Measurements from ENCODE around the gene PSMA6. TPM values are rescaled to one million over a fixed set of nuclear protein-coding genes. Genes with fewer than 3 reads are reported as not detected.

PSMA6 gene
- total RNA-seq, 1 donor from 2014 or later = 225 TPM

DNA sequence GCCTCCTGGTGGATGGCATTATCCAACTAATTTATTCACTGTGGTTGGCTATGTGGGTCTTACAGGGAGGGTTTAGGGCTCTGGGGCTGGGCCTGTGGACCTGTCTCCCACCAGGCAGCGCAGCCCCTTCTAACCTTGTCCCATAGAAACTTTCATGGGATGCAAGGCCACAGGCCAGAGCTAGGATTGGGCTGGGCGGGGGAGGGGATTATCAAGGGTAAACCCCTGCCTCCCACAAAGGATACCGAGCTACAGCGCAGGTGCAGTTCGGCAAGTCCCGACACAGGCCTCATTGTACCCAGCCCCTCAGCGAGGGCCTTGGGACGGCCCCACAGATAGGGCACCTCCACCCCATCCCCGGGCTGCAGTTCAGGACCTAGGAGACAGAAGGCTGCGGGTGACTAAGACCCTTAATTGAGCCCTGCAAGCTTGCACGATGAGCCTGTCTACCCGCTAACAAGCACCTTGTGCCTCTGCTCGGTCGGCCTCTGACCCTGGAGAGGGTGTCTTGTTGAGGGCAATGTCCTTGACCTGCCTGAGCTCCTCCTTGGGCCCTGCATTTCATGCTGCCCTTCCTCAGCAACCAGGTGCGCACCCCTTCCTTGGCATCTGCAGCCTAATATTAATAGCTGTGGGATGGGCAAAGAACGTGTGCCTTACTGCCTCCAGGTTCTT lies 46.7 kb downstream of the PSMA6 start:
- FAIRE-seq (no peak), DNase-seq (ENCODE audit: low read depth) (no peak)
- Histone ChIP-seq H3K79me2 (ENCODE audit: insufficient read depth, low read length) (no peaks in the 10 kb centered on the region), H3K4me1 (ENCODE audit: insufficient read depth, low read length) (peaks cover 16% of the 10 kb centered on the region), H4K20me1 (ENCODE audit: insufficient read depth, low read length) (no peaks in the 10 kb centered on the region), H3K4me3 (ENCODE audit: insufficient read depth, low read depth, low read length) (no peak overlapping the region), H3K4me2 (ENCODE audit: low read length) (no peak overlapping the region), H3K27ac (ENCODE audit: low read depth, low read length) (no peak overlapping the region), H3K36me3 (ENCODE audit: insufficient read depth, low read length) (no peaks in the 10 kb centered on the region), H2AFZ (ENCODE audit: low read depth, low read length) (no peak overlapping the region), H3K9me3 (ENCODE audit: insufficient read depth, low read depth, low read length) (no peaks in the 10 kb centered on the region), H3K27me3 (ENCODE audit: insufficient read depth, low read length) (no peaks in the 10 kb centered on the region), H3K9ac (ENCODE audit: low read length) (no peak overlapping the region)
- TF ChIP-seq EZH2 (IDR thresholded peaks at IDR 0.05; ENCODE audit: insufficient read depth, low read length) = no peak
- TF ChIP-seq, protein P1, sequence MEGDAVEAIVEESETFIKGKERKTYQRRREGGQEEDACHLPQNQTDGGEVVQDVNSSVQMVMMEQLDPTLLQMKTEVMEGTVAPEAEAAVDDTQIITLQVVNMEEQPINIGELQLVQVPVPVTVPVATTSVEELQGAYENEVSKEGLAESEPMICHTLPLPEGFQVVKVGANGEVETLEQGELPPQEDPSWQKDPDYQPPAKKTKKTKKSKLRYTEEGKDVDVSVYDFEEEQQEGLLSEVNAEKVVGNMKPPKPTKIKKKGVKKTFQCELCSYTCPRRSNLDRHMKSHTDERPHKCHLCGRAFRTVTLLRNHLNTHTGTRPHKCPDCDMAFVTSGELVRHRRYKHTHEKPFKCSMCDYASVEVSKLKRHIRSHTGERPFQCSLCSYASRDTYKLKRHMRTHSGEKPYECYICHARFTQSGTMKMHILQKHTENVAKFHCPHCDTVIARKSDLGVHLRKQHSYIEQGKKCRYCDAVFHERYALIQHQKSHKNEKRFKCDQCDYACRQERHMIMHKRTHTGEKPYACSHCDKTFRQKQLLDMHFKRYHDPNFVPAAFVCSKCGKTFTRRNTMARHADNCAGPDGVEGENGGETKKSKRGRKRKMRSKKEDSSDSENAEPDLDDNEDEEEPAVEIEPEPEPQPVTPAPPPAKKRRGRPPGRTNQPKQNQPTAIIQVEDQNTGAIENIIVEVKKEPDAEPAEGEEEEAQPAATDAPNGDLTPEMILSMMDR (IDR thresholded peaks at IDR 0.05; ENCODE audit: insufficient read depth, low read depth, low read length) = no peak
- Mint-ChIP-seq H3K9me3 (ENCODE audit: unreplicated experiment) (no peaks in the 10 kb centered on the region), H3K4me1 (ENCODE audit: low read depth, unreplicated experiment) (peaks cover 15% of the 10 kb centered on the region), H3K36me3 (ENCODE audit: low read depth, unreplicated experiment) (no peaks in the 10 kb centered on the region), H3K27ac (ENCODE audit: unreplicated experiment) (no peak overlapping the region), H3K27me3 (ENCODE audit: low read depth, unreplicated experiment) (no peaks in the 10 kb centered on the region), H3K4me3 (ENCODE audit: unreplicated experiment) (no peak overlapping the region)

DNA sequence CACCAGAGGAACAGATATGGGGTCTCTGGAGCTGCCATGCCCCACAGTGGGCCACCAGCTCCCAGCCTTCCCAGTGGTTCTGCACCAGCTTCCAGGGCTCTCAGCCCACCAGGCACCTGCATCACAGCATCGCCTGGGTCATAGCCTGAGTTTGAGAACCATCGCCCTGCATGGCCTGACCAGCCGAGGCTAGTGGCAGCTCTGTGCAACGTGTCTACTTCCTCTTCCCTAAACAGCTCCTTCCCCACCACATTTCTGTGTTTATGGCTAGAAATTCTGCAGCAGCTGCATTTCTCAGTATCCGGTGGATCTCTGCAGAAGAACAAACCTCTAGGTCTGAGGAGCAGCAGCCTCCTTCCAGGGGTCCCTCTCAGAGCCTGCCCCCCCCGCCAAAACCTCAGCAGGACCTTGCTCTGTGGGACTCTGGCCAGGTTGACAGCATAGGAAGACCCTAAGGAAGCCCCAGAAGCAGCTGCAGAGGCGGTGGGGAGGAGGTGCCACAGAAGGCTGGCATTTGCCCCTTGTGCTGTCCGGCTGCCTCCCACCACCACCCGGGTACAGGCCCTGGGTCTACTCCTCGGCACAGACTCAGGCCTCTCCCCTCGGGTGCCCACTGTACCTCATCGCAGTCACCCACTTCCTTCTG lies 47.7 kb downstream of the PSMA6 start:
- H3K36me3 Mint-ChIP-seq (ENCODE audit: low read depth, unreplicated experiment) = no peaks in the 10 kb centered on the region
- no peak overlapping the region for H2AFZ ChIP-seq (ENCODE audit: low read depth, low read length)

More for the DNA sequence above, 47.7 kb downstream of the PSMA6 start:
- H3K4me3 Mint-ChIP-seq (ENCODE audit: unreplicated experiment) = no peak overlapping the region
- peaks cover 3% of the 10 kb centered on the region for H3K27me3 Mint-ChIP-seq (ENCODE audit: low read depth, unreplicated experiment)
- Histone ChIP-seq H3K9me3 (ENCODE audit: insufficient read depth, low read depth, low read length) (no peaks in the 10 kb centered on the region), H3K4me3 (ENCODE audit: insufficient read depth, low read depth, low read length) (no peak overlapping the region), H4K20me1 (ENCODE audit: insufficient read depth, low read length) (no peaks in the 10 kb centered on the region), H3K4me2 (ENCODE audit: low read length) (no peak overlapping the region), H3K9ac (ENCODE audit: low read length) (no peak overlapping the region), H3K27ac (ENCODE audit: low read depth, low read length) (no peak overlapping the region), H3K79me2 (ENCODE audit: insufficient read depth, low read length) (no peaks in the 10 kb centered on the region), H3K27me3 (ENCODE audit: insufficient read depth, low read length) (no peaks in the 10 kb centered on the region), H3K36me3 (ENCODE audit: insufficient read depth, low read length) (no peaks in the 10 kb centered on the region), H3K4me1 (ENCODE audit: insufficient read depth, low read length) (peaks cover 16% of the 10 kb centered on the region)
- DNase-seq (ENCODE audit: low read depth) = no peak
- no peak for FAIRE-seq
- H3K9me3 Mint-ChIP-seq (ENCODE audit: unreplicated experiment) = no peaks in the 10 kb centered on the region
- TF ChIP-seq, protein P1 (IDR thresholded peaks at IDR 0.05; ENCODE audit: insufficient read depth, low read depth, low read length) = no peak
- no peak for TF ChIP-seq EZH2 (IDR thresholded peaks at IDR 0.05; ENCODE audit: insufficient read depth, low read length)
- no peak overlapping the region for H3K27ac Mint-ChIP-seq (ENCODE audit: unreplicated experiment)
- H3K4me1 Mint-ChIP-seq (ENCODE audit: low read depth, unreplicated experiment) = peaks cover 15% of the 10 kb centered on the region
